Measurements from ENCODE around the gene GPANK1. TPM values are rescaled to one million over a fixed set of nuclear protein-coding genes. Genes with fewer than 3 reads are reported as not detected.

The GPANK1 gene
- total and polyA plus RNA-seq, 9 of the 15 experiments (the other 6 are each of a cell fraction or from before 2014, with no cell fraction given), result 32.2 to 111 (median 46.3) TPM

DNA sequence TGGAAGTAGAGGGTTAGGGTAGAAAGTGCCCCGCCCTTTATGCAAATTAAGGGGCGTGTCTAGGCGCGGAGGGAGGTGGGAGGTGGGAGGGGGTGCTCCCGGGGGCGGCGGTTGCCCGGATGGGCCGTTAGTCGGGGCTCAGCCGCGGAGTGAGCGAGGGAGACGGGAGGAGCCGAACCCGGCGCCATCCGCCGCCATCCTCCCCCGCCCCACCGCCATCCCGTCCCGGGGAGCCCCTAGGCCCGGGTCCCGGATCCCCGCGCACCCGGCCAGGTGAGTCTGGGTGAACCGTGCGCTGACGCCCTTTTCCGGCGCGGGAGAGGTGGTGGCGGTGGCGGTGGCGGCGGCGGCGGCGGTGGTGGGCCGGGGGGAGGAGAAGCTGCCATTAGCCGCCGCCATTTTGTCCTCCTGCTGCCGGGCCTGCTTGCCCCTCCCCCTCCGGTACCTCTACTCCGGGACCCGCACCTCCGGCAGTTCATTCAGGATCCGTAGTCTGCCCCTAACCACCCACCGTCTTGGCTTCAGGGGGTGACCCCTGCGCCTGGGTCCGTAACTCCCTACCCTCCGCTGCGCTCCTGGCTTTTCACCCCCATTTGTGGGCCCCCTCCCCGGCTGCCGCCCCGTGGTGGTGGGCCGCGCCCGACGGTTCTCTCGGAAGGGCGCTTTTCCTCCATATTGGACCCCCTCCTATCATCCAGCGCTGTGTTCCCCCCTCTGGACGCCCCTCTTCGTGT lies 44.0 kb downstream of the GPANK1 start, which contains the start of gene PRRC2A (continued):
- TF ChIP-seq, protein P1, sequence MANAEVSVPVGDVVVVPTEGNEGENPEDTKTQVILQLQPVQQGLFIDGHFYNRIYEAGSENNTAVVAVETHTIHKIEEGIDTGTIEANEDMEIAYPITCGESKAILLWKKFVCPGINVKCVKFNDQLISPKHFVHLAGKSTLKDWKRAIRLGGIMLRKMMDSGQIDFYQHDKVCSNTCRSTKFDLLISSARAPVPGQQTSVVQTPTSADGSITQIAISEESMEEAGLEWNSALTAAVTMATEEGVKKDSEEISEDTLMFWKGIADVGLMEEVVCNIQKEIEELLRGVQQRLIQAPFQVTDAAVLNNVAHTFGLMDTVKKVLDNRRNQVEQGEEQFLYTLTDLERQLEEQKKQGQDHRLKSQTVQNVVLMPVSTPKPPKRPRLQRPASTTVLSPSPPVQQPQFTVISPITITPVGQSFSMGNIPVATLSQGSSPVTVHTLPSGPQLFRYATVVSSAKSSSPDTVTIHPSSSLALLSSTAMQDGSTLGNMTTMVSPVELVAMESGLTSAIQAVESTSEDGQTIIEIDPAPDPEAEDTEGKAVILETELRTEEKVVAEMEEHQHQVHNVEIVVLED (CRISPR knock-in tag; IDR thresholded peaks at IDR 0.05), result peak; percentile 38; the same call in 1 of the 2 replicates
- TF ChIP-seq, protein P2, sequence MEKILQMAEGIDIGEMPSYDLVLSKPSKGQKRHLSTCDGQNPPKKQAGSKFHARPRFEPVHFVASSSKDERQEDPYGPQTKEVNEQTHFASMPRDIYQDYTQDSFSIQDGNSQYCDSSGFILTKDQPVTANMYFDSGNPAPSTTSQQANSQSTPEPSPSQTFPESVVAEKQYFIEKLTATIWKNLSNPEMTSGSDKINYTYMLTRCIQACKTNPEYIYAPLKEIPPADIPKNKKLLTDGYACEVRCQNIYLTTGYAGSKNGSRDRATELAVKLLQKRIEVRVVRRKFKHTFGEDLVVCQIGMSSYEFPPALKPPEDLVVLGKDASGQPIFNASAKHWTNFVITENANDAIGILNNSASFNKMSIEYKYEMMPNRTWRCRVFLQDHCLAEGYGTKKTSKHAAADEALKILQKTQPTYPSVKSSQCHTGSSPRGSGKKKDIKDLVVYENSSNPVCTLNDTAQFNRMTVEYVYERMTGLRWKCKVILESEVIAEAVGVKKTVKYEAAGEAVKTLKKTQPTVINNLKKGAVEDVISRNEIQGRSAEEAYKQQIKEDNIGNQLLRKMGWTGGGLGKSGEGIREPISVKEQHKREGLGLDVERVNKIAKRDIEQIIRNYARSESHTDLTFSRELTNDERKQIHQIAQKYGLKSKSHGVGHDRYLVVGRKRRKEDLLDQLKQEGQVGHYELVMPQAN (IDR thresholded peaks at IDR 0.05; ENCODE audit: borderline replicate concordance), result peak; percentile 84; the same call in 1 of the 2 replicates
- TF ChIP-seq ZNF134 (CRISPR knock-in tag; conservative IDR thresholded peaks at IDR 0.05) (peak; percentile 72), ZNF347 (CRISPR knock-in tag; IDR thresholded peaks at IDR 0.05; ENCODE audit: low read depth) (no peak), MAFK (IDR thresholded peaks at IDR 0.05; ENCODE audit: low read length) (no peak), PRPF4 (IDR thresholded peaks at IDR 0.05; ENCODE audit: insufficient read depth, low read depth, low read length, poor library complexity, severe bottlenecking) (peak; percentile 34), BACH1 (tag; IDR thresholded peaks at IDR 0.05) (no peak), ZFP30 (CRISPR knock-in tag; IDR thresholded peaks at IDR 0.05; ENCODE audit: borderline replicate concordance) (no peak), PHB2 (IDR thresholded peaks at IDR 0.05; ENCODE audit: low read depth) (no peak), BCOR (IDR thresholded peaks at IDR 0.05) (no peak; the same call in 1 of the 2 replicates), L3MBTL2 (IDR thresholded peaks at IDR 0.05) (no peak), U2AF2 (optimal IDR thresholded peaks at IDR 0.05; ENCODE audit: low read depth, low read length) (no peak), ARNT (IDR thresholded peaks at IDR 0.05) (no peak), BCL6 (CRISPR knock-in tag; IDR thresholded peaks at IDR 0.05) (no peak), ZNF79 (CRISPR knock-in tag; IDR thresholded peaks at IDR 0.05; ENCODE audit: low read depth) (no peak), RBBP5 (IDR thresholded peaks at IDR 0.05; ENCODE audit: borderline replicate concordance, insufficient read depth, low read length, poor library complexity, severe bottlenecking) (peak; percentile 95)
- TF ChIP-seq, protein P3, sequence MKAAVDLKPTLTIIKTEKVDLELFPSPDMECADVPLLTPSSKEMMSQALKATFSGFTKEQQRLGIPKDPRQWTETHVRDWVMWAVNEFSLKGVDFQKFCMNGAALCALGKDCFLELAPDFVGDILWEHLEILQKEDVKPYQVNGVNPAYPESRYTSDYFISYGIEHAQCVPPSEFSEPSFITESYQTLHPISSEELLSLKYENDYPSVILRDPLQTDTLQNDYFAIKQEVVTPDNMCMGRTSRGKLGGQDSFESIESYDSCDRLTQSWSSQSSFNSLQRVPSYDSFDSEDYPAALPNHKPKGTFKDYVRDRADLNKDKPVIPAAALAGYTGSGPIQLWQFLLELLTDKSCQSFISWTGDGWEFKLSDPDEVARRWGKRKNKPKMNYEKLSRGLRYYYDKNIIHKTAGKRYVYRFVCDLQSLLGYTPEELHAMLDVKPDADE (conservative IDR thresholded peaks at IDR 0.05; ENCODE audit: control insufficient read depth, low read depth, low read length), result peak; percentile 87
- TF ChIP-seq, protein P4, sequence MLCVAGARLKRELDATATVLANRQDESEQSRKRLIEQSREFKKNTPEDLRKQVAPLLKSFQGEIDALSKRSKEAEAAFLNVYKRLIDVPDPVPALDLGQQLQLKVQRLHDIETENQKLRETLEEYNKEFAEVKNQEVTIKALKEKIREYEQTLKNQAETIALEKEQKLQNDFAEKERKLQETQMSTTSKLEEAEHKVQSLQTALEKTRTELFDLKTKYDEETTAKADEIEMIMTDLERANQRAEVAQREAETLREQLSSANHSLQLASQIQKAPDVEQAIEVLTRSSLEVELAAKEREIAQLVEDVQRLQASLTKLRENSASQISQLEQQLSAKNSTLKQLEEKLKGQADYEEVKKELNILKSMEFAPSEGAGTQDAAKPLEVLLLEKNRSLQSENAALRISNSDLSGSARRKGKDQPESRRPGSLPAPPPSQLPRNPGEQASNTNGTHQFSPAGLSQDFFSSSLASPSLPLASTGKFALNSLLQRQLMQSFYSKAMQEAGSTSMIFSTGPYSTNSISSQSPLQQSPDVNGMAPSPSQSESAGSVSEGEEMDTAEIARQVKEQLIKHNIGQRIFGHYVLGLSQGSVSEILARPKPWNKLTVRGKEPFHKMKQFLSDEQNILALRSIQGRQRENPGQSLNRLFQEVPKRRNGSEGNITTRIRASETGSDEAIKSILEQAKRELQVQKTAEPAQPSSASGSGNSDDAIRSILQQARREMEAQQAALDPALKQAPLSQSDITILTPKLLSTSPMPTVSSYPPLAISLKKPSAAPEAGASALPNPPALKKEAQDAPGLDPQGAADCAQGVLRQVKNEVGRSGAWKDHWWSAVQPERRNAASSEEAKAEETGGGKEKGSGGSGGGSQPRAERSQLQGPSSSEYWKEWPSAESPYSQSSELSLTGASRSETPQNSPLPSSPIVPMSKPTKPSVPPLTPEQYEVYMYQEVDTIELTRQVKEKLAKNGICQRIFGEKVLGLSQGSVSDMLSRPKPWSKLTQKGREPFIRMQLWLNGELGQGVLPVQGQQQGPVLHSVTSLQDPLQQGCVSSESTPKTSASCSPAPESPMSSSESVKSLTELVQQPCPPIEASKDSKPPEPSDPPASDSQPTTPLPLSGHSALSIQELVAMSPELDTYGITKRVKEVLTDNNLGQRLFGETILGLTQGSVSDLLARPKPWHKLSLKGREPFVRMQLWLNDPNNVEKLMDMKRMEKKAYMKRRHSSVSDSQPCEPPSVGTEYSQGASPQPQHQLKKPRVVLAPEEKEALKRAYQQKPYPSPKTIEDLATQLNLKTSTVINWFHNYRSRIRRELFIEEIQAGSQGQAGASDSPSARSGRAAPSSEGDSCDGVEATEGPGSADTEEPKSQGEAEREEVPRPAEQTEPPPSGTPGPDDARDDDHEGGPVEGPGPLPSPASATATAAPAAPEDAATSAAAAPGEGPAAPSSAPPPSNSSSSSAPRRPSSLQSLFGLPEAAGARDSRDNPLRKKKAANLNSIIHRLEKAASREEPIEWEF (CRISPR knock-in tag; IDR thresholded peaks at IDR 0.05), result no peak
